ENCODE data around the gene CHRM5.

- TF ChIP-seq YY1 (IDR thresholded peaks at IDR 0.05; ENCODE audit: insufficient read depth, insufficient read length): no peak
- TF ChIP-seq ZNF274 (IDR thresholded peaks at IDR 0.05; ENCODE audit: low read depth, low read length): no peak
Observed at GRCh38 chr15:34114739-34115138, 146.4 kb downstream of the CHRM5 start.
